K562 (cell line): Measurements from ENCODE around the gene DRD3. TPM values are rescaled to one million over a fixed set of nuclear protein-coding genes. Genes with fewer than 3 reads are reported as not detected.

Experiments
- ATAC-seq: fragments of 200-7000 bp; cut with Tn5 transposase; 3 replicates; pipeline ENCODE4 v1.9.1; 2020; ENCODE audit warnings: moderate library complexity
- BruUV-seq: library from RNA; stranded (reverse); fragments of 400-500 nt; replicated peaks from 2 replicates; lab custom pipeline; 2021; lab: Mats Ljungman, UMichigan
- CTCF ChIA-PET: fragments of 300-600 bp; formaldehyde crosslinking; extraction: SDS; loops from one replicate; lab custom pipeline; 2021; ENCODE audit warnings: low intra/inter-chr PET ratio; lab: Yijun Ruan, JAX
- POLR2A ChIA-PET: fragments of 300-600, 350-650 bp; sonication (Branson Sonifier 250); formaldehyde crosslinking; extraction: SDS; loops from one replicate; lab custom pipeline; 2021; ENCODE audit warnings: antibody characterized with exemption, inconsistent platforms; lab: Yijun Ruan, JAX
- DNase-seq, 4 experiments: peaks; one replicate each; pipeline versions ENCODE4 v3.0.0 to v3.0.0-alpha.2; 2011 to 2018; ENCODE audit warnings: low spot score in 3 of 4, mixed read lengths in 3 of 4; ENCODE audit errors: extremely low read depth in 1 of 4
- FAIRE-seq: peaks from 2 replicates; lab custom pipeline; 2011; peaks lifted over from hg19 to GRCh38; lab: Jason Lieb, UNC
- H2AFZ ChIP-seq: 2 replicates; pipeline ENCODE4 v1.6.0; 2011; ENCODE audit warnings: low read depth, low read length, control low read depth, inconsistent platforms
- H3K27ac ChIP-seq: fragments of 200-600 bp; 3 replicates; pipeline ENCODE4 v1.8.0; 2011; ENCODE audit warnings: low read depth, mild to moderate bottlenecking, control low read depth, inconsistent platforms, low read length, moderate library complexity, mixed read lengths; ENCODE audit errors: extremely low read depth
- H3K27me3 ChIP-seq, 2 experiments: fragments of 300-600 bp in 1 of 2; 2 replicates in 1 of 2; 3 replicates in 1 of 2; pipeline versions ENCODE4 v1.6.0 to v1.8.0; 2011; ENCODE audit warnings: inconsistent platforms in 2 of 2, low read length in 2 of 2, mild to moderate bottlenecking in 1 of 2, mixed read lengths in 1 of 2, moderate library complexity in 1 of 2; ENCODE audit not compliant: control insufficient read depth in 2 of 2, insufficient read depth in 2 of 2
- H3K36me3 ChIP-seq: fragments of 300-600 bp; 3 replicates; pipeline ENCODE4 v1.8.0; 2011; ENCODE audit warnings: mild to moderate bottlenecking, low read length, inconsistent platforms; ENCODE audit not compliant: control insufficient read depth, insufficient read depth
- H3K4me1 ChIP-seq, 2 experiments: fragments of 200-600 bp in 1 of 2; replicated peaks in 1 of 2; 2 replicates in 1 of 2; 3 replicates in 1 of 2; pipeline versions ENCODE4 v1.5.1 to v1.8.0; 2011; ENCODE audit warnings: inconsistent platforms in 2 of 2, low read length in 2 of 2, mild to moderate bottlenecking in 1 of 2, mixed read lengths in 1 of 2, moderate library complexity in 1 of 2; ENCODE audit not compliant: control insufficient read depth in 2 of 2, insufficient read depth in 2 of 2
- H3K4me2 ChIP-seq: 2 replicates; pipeline ENCODE4 v1.6.1; 2011; ENCODE audit warnings: low read length, control low read depth, inconsistent platforms, mixed read lengths; ENCODE audit not compliant: insufficient read depth
- H3K4me3 ChIP-seq: fragments of 200-600 bp; sonication (generic), shearing (Covaris generic); 2 replicates; pipeline ENCODE4 v1.5.1; 2016; ENCODE audit warnings: control low read depth, inconsistent platforms
- H3K79me2 ChIP-seq: fragments of 200-600 bp; 3 replicates; pipeline ENCODE4 v1.8.0; 2011; ENCODE audit warnings: low read length, inconsistent platforms; ENCODE audit not compliant: control insufficient read depth, insufficient read depth
- H3K9ac ChIP-seq, 2 experiments: 2 replicates each; pipeline versions ENCODE4 v1.6.0 to v1.6.1; 2011; ENCODE audit warnings: low read depth in 2 of 2, low read length in 2 of 2, control low read depth in 1 of 2, inconsistent platforms in 1 of 2, mild to moderate bottlenecking in 1 of 2, mixed read lengths in 1 of 2; ENCODE audit not compliant: insufficient read depth in 1 of 2
- H3K9me1 ChIP-seq: one replicate; pipeline ENCODE4 v1.6.0; 2011; ENCODE audit warnings: inconsistent platforms, mild to moderate bottlenecking, low read length, moderate library complexity; ENCODE audit not compliant: control insufficient read depth, insufficient read depth
- H3K9me3 ChIP-seq: replicated peaks from 2 replicates; pipeline ENCODE4 v1.5.1; 2011; ENCODE audit warnings: low read depth, low read length, inconsistent platforms; ENCODE audit not compliant: control insufficient read depth, insufficient read depth
- H4K20me1 ChIP-seq: replicated peaks from 2 replicates; pipeline ENCODE4 v1.6.1; 2011; ENCODE audit warnings: low read length, inconsistent platforms, mixed read lengths; ENCODE audit not compliant: control insufficient read depth, insufficient read depth
- ESRRA ChIP-seq: fragments of 450-650 bp; IDR thresholded peaks from 2 replicates; pipeline ENCODE4 v1.6.1; 2014; ENCODE audit warnings: low read depth, mild to moderate bottlenecking, moderate library complexity, borderline replicate concordance
- SNIP1 ChIP-seq: fragments of 450-650 bp; IDR thresholded peaks from 2 replicates; pipeline ENCODE4 v1.7.1; 2017; ENCODE audit warnings: low read depth, mild to moderate bottlenecking
- WGBS: fragments of 100-300 bp; shearing (Covaris generic); methylation state at CpG from one replicate; pipeline ENCODE4 v1.1.6; 2016; ENCODE audit warnings: low coverage, mixed read lengths; ENCODE audit not compliant: insufficient coverage; ENCODE audit errors: missing lambda C conversion rate; 5-methylcytosine and 5-hydroxymethylcytosine counted together
- in situ Hi-C: fragments of 300-500 bp; cut with MboI; formaldehyde crosslinking; loops from 4 replicates; pipeline ENCODE4 v1.15.0; 2018; ENCODE audit warnings: inconsistent platforms, mixed read lengths
- intact Hi-C: fragments of 100-400 bp; cut with micrococcal nuclease; formaldehyde crosslinking; loops from 2 replicates; pipeline ENCODE4 v1.14.2; 2022
- polyA plus RNA-seq, 8 experiments: library from polyadenylated mRNA; depleted of rRNA in 4 of 8; stranded (reverse) in 5 of 8; unstranded in 3 of 8; fragments of >200 nt; fragmentation: Nextera tagmentation in 2 of 8; fragmentation: Illumina TruSeq in 1 of 8; extraction: Ambion mirVana in 2 of 8; extraction: Trizol in 1 of 8; gene quantifications; 2 replicates each; pipeline versions ENCODE4 v1.2.1 to v1.2.3, GENCODE V29; 2011 to 2014; ENCODE audit warnings: inconsistent platforms in 1 of 8, missing spikeins in 1 of 8
- total RNA-seq, 7 experiments: library from RNA; depleted of rRNA in 6 of 7; stranded (reverse); fragments of >200 nt in 6 of 7; fragmentation: Illumina TruSeq in 2 of 7; extraction: Trizol in 2 of 7; gene quantifications; 2 replicates each; pipeline versions ENCODE4 v1.2.1 to v1.2.3, GENCODE V29; 2011 to 2021; ENCODE audit warnings: low replicate concordance in 1 of 7
- TF ChIP-seq, protein P1 (sequence below): fragments of 450-650 bp; conservative IDR thresholded peaks from 2 replicates; pipeline ENCODE4 v1.6.1; 2016; ENCODE audit warnings: missing genetic modification characterization, low read depth, mild to moderate bottlenecking, control low read depth, missing compliant biosample characterization
- TF ChIP-seq, protein P2 (sequence below): sonication (generic); formaldehyde crosslinking; IDR thresholded peaks from 2 replicates; pipeline ENCODE4 v1.8.1; 2023; ENCODE audit warnings: mild to moderate bottlenecking, missing genetic modification reagents, moderate library complexity
- TF ChIP-seq, protein P3 (sequence below): fragments of 250-450 bp; sonication (Bioruptor Pico); IDR thresholded peaks from 2 replicates; pipeline ENCODE4 v1.8.0; 2021; ENCODE audit warnings: mild to moderate bottlenecking, moderate library complexity

Gene DRD3
- total and polyA plus RNA-seq, 9 of the 15 experiments (the other 6 are each of a cell fraction or from before 2014, with no cell fraction given), result not detected

- Histone ChIP-seq H2AFZ (no peak overlapping the region), H3K4me3 (no peak overlapping the region), H3K9me1 (no peaks in the 10 kb centered on the region), H4K20me1 (no peaks in the 10 kb centered on the region)
- ATAC-seq, result no peak
- no TSS peak for BruUV-seq
- TF ChIP-seq, protein P1, sequence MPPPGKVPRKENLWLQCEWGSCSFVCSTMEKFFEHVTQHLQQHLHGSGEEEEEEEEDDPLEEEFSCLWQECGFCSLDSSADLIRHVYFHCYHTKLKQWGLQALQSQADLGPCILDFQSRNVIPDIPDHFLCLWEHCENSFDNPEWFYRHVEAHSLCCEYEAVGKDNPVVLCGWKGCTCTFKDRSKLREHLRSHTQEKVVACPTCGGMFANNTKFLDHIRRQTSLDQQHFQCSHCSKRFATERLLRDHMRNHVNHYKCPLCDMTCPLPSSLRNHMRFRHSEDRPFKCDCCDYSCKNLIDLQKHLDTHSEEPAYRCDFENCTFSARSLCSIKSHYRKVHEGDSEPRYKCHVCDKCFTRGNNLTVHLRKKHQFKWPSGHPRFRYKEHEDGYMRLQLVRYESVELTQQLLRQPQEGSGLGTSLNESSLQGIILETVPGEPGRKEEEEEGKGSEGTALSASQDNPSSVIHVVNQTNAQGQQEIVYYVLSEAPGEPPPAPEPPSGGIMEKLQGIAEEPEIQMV, result no peak
- TF ChIP-seq SNIP1 (no peak), ESRRA (no peak)
- TF ChIP-seq, protein P2, sequence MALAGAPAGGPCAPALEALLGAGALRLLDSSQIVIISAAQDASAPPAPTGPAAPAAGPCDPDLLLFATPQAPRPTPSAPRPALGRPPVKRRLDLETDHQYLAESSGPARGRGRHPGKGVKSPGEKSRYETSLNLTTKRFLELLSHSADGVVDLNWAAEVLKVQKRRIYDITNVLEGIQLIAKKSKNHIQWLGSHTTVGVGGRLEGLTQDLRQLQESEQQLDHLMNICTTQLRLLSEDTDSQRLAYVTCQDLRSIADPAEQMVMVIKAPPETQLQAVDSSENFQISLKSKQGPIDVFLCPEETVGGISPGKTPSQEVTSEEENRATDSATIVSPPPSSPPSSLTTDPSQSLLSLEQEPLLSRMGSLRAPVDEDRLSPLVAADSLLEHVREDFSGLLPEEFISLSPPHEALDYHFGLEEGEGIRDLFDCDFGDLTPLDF (CRISPR knock-in tag), result no peak
- TF ChIP-seq, protein P3, sequence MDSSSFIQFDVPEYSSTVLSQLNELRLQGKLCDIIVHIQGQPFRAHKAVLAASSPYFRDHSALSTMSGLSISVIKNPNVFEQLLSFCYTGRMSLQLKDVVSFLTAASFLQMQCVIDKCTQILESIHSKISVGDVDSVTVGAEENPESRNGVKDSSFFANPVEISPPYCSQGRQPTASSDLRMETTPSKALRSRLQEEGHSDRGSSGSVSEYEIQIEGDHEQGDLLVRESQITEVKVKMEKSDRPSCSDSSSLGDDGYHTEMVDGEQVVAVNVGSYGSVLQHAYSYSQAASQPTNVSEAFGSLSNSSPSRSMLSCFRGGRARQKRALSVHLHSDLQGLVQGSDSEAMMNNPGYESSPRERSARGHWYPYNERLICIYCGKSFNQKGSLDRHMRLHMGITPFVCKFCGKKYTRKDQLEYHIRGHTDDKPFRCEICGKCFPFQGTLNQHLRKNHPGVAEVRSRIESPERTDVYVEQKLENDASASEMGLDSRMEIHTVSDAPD (CRISPR knock-in tag), result no peak
- TF ChIP-seq, all 486 proteins: peak for 0
- no peaks in the 10 kb centered on the region for H3K4me1 ChIP-seq
- no peaks in the 10 kb centered on the region for H3K79me2 ChIP-seq
- H3K9me3 ChIP-seq, result no peaks in the 10 kb centered on the region
- H3K36me3 ChIP-seq, result no peaks in the 10 kb centered on the region
- no peak overlapping the region for H3K27ac ChIP-seq
- CTCF ChIA-PET, result no interaction called here
- 14% methylated on average over 3 of the region's 3 CpGs for WGBS
- POLR2A ChIA-PET, result no interaction called here
- H3K9ac ChIP-seq, result no peak overlapping the region
- no peak for FAIRE-seq
- no peaks in the 10 kb centered on the region for H3K27me3 ChIP-seq
- DNase-seq, result no peak
- in situ Hi-C loops, result no loop called here
- H3K4me2 ChIP-seq, result no peak overlapping the region
- intact Hi-C loops, result no loop called here
Observed at GRCh38 chr3:114223143-114223542, 44.3 kb upstream of the DRD3 start.
